ENCODE results near the gene RAP1A.

RAP1A gene

DNA sequence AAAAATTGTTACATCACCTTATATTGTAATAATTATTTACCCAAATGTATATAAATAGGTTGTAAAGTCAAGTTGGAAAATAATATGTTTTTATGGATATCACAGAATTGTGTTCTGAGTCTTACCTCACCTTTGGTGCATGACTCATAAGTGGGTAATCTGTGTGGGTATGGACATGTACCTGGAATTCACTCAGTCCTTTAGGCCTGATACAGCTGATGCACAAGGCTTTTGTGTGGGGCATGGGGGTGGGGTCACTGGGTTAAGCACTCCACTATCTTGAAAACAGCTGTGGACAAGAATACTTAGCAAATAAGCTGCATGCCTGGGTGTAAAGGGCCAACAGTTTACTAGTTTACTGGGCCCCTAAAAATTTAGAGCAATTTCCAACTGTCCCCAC, 85.2 kb downstream of the RAP1A start:
- DNase-seq (ENCODE audit: extremely low spot score), result no peak
- ChIA-PET CTCF (no interaction called here), POLR2A (interaction anchor here (1.0 kb wide), 1 partner anchor 50 kb away, joined by 3 read pairs; no protein-coding TSS in a partner anchor)
- TF ChIP-seq FOXK2 (IDR thresholded peaks at IDR 0.05) (no peak), FOXM1 (IDR thresholded peaks at IDR 0.05; ENCODE audit: borderline replicate concordance) (no peak), FOXA1 (IDR thresholded peaks at IDR 0.05) (no peak), TARDBP (IDR thresholded peaks at IDR 0.05) (no peak), SUZ12 (IDR thresholded peaks at IDR 0.05) (no peak), ZNF384 (IDR thresholded peaks at IDR 0.05) (no peak), CTBP1 (IDR thresholded peaks at IDR 0.05; ENCODE audit: borderline replicate concordance) (no peak), SP1 (IDR thresholded peaks at IDR 0.05) (no peak), ARNT (IDR thresholded peaks at IDR 0.05) (no peak), LEF1 (IDR thresholded peaks at IDR 0.05; ENCODE audit: borderline replicate concordance) (no peak), BHLHE40 (IDR thresholded peaks at IDR 0.05; ENCODE audit: borderline replicate concordance) (no peak), NFRKB (IDR thresholded peaks at IDR 0.05) (no peak), HDGF (IDR thresholded peaks at IDR 0.05; ENCODE audit: borderline replicate concordance) (no peak), ELF4 (IDR thresholded peaks at IDR 0.05) (no peak), L3MBTL2 (conservative IDR thresholded peaks at IDR 0.05) (no peak)
- TF ChIP-seq, protein P1, sequence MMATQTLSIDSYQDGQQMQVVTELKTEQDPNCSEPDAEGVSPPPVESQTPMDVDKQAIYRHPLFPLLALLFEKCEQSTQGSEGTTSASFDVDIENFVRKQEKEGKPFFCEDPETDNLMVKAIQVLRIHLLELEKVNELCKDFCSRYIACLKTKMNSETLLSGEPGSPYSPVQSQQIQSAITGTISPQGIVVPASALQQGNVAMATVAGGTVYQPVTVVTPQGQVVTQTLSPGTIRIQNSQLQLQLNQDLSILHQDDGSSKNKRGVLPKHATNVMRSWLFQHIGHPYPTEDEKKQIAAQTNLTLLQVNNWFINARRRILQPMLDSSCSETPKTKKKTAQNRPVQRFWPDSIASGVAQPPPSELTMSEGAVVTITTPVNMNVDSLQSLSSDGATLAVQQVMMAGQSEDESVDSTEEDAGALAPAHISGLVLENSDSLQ (IDR thresholded peaks at IDR 0.05), result no peak

DNA sequence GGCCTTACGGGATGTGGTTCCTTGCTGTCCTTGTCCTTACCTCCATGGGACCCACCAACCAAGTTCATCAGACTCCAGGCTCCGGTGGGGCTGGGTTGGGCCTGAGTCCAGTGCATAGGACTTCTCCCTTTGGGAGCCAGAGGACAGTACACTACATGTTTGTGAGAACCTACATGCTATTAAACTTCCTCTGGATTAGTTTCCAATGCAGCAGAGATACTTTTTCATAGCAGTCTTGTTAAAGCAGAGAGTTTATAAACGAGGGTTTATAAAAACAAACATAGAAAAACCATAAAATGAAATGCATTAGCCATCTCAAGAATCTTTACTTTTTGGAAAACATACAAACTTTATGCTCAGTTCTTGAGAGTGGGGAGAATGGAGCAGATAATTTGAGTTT, 86.3 kb downstream of the RAP1A start:
- POLR2A ChIA-PET, result interaction anchor here (1.0 kb wide), 1 partner anchor 49 kb away, joined by 3 read pairs; no protein-coding TSS in a partner anchor
- no peak for DNase-seq (ENCODE audit: extremely low spot score)
- no peak for TF ChIP-seq LEF1 (IDR thresholded peaks at IDR 0.05; ENCODE audit: borderline replicate concordance)
- CTCF ChIA-PET, result no interaction called here

DNA sequence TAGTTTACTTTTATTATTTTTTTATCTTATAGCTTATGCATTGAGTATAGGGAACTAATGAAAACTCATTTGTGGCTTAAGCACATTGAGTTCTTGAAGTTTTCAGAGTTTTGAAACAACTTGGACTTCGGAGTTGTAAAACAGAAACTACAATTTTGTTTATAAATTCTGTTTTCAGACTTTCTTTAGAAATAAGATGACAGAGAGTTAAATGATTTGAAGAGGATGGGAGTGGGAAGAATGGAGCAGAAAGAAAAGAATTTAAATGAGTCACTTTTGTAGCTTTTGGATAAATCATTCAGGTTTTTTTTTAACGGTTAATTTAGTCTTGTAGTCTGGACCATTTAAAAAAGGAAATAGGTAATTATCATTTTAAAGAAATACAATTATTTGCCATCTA, 87.3 kb downstream of the RAP1A start:
- DNase-seq (ENCODE audit: extremely low spot score), result no peak
- TF ChIP-seq BHLHE40 (IDR thresholded peaks at IDR 0.05; ENCODE audit: borderline replicate concordance), result no peak
- TF ChIP-seq FOXA1 (IDR thresholded peaks at IDR 0.05), result no peak
- no peak for TF ChIP-seq FOXK2 (IDR thresholded peaks at IDR 0.05)
- no peak for TF ChIP-seq CTBP1 (IDR thresholded peaks at IDR 0.05; ENCODE audit: borderline replicate concordance)
- no peak for TF ChIP-seq TARDBP (IDR thresholded peaks at IDR 0.05)
- no peak for TF ChIP-seq ARNT (IDR thresholded peaks at IDR 0.05)
- TF ChIP-seq L3MBTL2 (conservative IDR thresholded peaks at IDR 0.05), result no peak
- TF ChIP-seq, protein P1 (IDR thresholded peaks at IDR 0.05), result no peak
- no peak for TF ChIP-seq SP1 (IDR thresholded peaks at IDR 0.05)
- no peak for TF ChIP-seq FOXM1 (IDR thresholded peaks at IDR 0.05; ENCODE audit: borderline replicate concordance)
- no peak for TF ChIP-seq HDGF (IDR thresholded peaks at IDR 0.05; ENCODE audit: borderline replicate concordance)
- TF ChIP-seq LEF1 (IDR thresholded peaks at IDR 0.05; ENCODE audit: borderline replicate concordance), result no peak
- TF ChIP-seq ELF4 (IDR thresholded peaks at IDR 0.05), result no peak
- TF ChIP-seq ZNF384 (IDR thresholded peaks at IDR 0.05), result no peak
- no peak for TF ChIP-seq NFRKB (IDR thresholded peaks at IDR 0.05)
- ChIA-PET POLR2A (no interaction called here), CTCF (no interaction called here)

- DNase-seq (ENCODE audit: extremely low spot score), result no peak
- POLR2A ChIA-PET, result no interaction called here
- CTCF ChIA-PET, result no interaction called here
- TF ChIP-seq HDGF (IDR thresholded peaks at IDR 0.05; ENCODE audit: borderline replicate concordance) (no peak), FOXK2 (IDR thresholded peaks at IDR 0.05) (no peak), ZNF384 (IDR thresholded peaks at IDR 0.05) (no peak), SP1 (IDR thresholded peaks at IDR 0.05) (no peak), TARDBP (IDR thresholded peaks at IDR 0.05) (no peak), LEF1 (IDR thresholded peaks at IDR 0.05; ENCODE audit: borderline replicate concordance) (no peak), FOXA1 (IDR thresholded peaks at IDR 0.05) (no peak), BHLHE40 (IDR thresholded peaks at IDR 0.05; ENCODE audit: borderline replicate concordance) (no peak), SUZ12 (IDR thresholded peaks at IDR 0.05) (no peak), CTBP1 (IDR thresholded peaks at IDR 0.05; ENCODE audit: borderline replicate concordance) (no peak), FOXM1 (IDR thresholded peaks at IDR 0.05; ENCODE audit: borderline replicate concordance) (no peak), NFRKB (IDR thresholded peaks at IDR 0.05) (no peak), L3MBTL2 (conservative IDR thresholded peaks at IDR 0.05) (no peak), ARNT (IDR thresholded peaks at IDR 0.05) (no peak)
- TF ChIP-seq, protein P1 (IDR thresholded peaks at IDR 0.05), result no peak
Observed at GRCh38 chr1:111707906-111708305, 88.3 kb downstream of the RAP1A start.

- ChIA-PET CTCF (no interaction called here), POLR2A (interaction anchor here (2.1 kb wide), 1 partner anchor 29 kb away, joined by 6 read pairs; the partner anchor contains the start of gene INKA2)
- TF ChIP-seq, protein P1 (IDR thresholded peaks at IDR 0.05), result no peak
- TF ChIP-seq FOXM1 (IDR thresholded peaks at IDR 0.05; ENCODE audit: borderline replicate concordance) (no peak), ELF4 (IDR thresholded peaks at IDR 0.05) (no peak), CTBP1 (IDR thresholded peaks at IDR 0.05; ENCODE audit: borderline replicate concordance) (no peak), ARNT (IDR thresholded peaks at IDR 0.05) (no peak), LEF1 (IDR thresholded peaks at IDR 0.05; ENCODE audit: borderline replicate concordance) (no peak), BHLHE40 (IDR thresholded peaks at IDR 0.05; ENCODE audit: borderline replicate concordance) (no peak), NFRKB (IDR thresholded peaks at IDR 0.05) (no peak), TARDBP (IDR thresholded peaks at IDR 0.05) (no peak), SUZ12 (IDR thresholded peaks at IDR 0.05) (no peak), FOXA1 (IDR thresholded peaks at IDR 0.05) (no peak), SP1 (IDR thresholded peaks at IDR 0.05) (no peak), L3MBTL2 (conservative IDR thresholded peaks at IDR 0.05) (no peak), HDGF (IDR thresholded peaks at IDR 0.05; ENCODE audit: borderline replicate concordance) (no peak), ZNF384 (IDR thresholded peaks at IDR 0.05) (no peak), FOXK2 (IDR thresholded peaks at IDR 0.05) (no peak)
- no peak for DNase-seq (ENCODE audit: extremely low spot score)
Observed at GRCh38 chr1:111709986-111710385, 90.4 kb downstream of the RAP1A start.

All from HEK293T (cell line).